ENCODE results near the gene AUTS2. TPM values are rescaled to one million over a fixed set of nuclear protein-coding genes. Genes with fewer than 3 reads are reported as not detected.

Gene AUTS2
- total and polyA plus RNA-seq, 2 of the 8 experiments (the other 6 are each of a cell fraction or from before 2014, with no cell fraction given) = 25.9 to 101 TPM

DNA sequence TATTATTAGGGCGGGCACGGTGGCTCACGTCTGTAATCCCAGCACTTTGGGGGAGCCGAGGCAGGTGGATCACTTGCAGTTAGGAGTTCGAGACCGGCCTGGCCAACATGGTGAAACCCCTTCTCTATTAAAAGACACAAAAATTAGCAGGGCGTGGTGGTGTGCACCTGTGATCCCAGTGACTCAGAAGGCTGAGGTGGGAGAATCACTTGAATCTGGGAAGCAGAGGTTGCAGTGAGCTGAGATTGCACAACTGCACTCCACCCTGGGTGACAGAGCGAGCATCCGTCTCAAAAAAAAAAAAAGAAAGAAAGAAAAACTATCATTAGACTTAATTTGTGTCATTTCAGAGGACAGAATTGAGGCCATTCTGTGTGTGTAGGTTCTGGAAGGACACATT, 780.9 kb downstream of the AUTS2 start:
- Histone ChIP-seq H3K9me3 (ENCODE audit: insufficient read depth in 2 of 2, low read depth in 1 of 2, low read length in 1 of 2) (0 out of 4 replicates have a peak, but pooled peaks cover 0 to 2% of the 10 kb centered on the region in 2 experiments), H2AK5ac (ENCODE audit: low read depth, low read length) (no peak overlapping the region), H3K18ac (ENCODE audit: extremely low read depth, low read length) (no peak overlapping the region), H3K56ac (replicated peaks; ENCODE audit: insufficient read length, low read depth, low read length) (no peak overlapping the region), H4K91ac (replicated peaks; ENCODE audit: insufficient read length, low read length) (no peak overlapping the region), H2BK5ac (ENCODE audit: low read depth, low read length) (no peak overlapping the region), H2BK15ac (ENCODE audit: low read length) (no peak overlapping the region), H4K8ac (ENCODE audit: extremely low read depth, insufficient read depth, low read length) (no peak overlapping the region), H3K79me2 (ENCODE audit: control insufficient read depth in 1 of 2, insufficient read depth in 2 of 2, low read length in 2 of 2) (no peaks in the 10 kb centered on the region), H3K4me2 (ENCODE audit: insufficient read depth in 1 of 2, low read depth in 2 of 2, low read length in 2 of 2) (no peak overlapping the region), H3K79me1 (ENCODE audit: low read depth, low read length) (no peaks in the 10 kb centered on the region), H3K23me2 (ENCODE audit: low read depth, low read length) (no peaks in the 10 kb centered on the region), H3K4me3 (ENCODE audit: extremely low read depth in 1 of 4, insufficient read depth in 2 of 4, low read depth in 3 of 4, low read length in 4 of 4) (no peak overlapping the region), H4K5ac (ENCODE audit: insufficient read length, low read depth, low read length) (no peak overlapping the region), H3K27me3 (replicated peaks in 1 of 4; ENCODE audit: control insufficient read depth in 3 of 4, extremely low read depth in 1 of 4, insufficient read depth in 3 of 4, low read length in 3 of 4) (no peaks in the 10 kb centered on the region), H2BK20ac (ENCODE audit: low read length) (no peak overlapping the region), H3K23ac (ENCODE audit: insufficient read length) (no peak overlapping the region), H3K9ac (replicated peaks in 1 of 4; ENCODE audit: extremely low read depth in 1 of 4, low read depth in 3 of 4, low read length in 3 of 4) (no peak overlapping the region), H3K27ac (ENCODE audit: low read depth, low read length) (no peak overlapping the region), H2BK12ac (ENCODE audit: low read depth, low read length) (no peak overlapping the region), H3K4me1 (replicated peaks in 1 of 4; ENCODE audit: control insufficient read depth in 3 of 4, insufficient read depth in 4 of 4, low read length in 3 of 4) (no peaks in the 10 kb centered on the region), H4K20me1 (replicated peaks in 1 of 2; ENCODE audit: control insufficient read depth in 1 of 2, insufficient read depth in 2 of 2, low read length in 2 of 2) (no peaks in the 10 kb centered on the region), H3K4ac (replicated peaks; ENCODE audit: insufficient read length, low read depth, low read length) (no peak overlapping the region), H3K36me3 (ENCODE audit: control insufficient read depth in 2 of 4, insufficient read depth in 4 of 4, low read length in 3 of 4) (no peaks in the 10 kb centered on the region), H3K14ac (ENCODE audit: insufficient read length) (no peak overlapping the region), H2AFZ (ENCODE audit: low read length) (no peak overlapping the region), H2BK120ac (replicated peaks; ENCODE audit: low read depth, low read length) (no peak overlapping the region)
- CTCF ChIA-PET (ENCODE audit: partially characterized antibody) = interaction anchor here (1.0 kb wide), 1 partner anchor 38 kb away, joined by 3 read pairs; no protein-coding TSS in a partner anchor
- POLR2A ChIA-PET (ENCODE audit: partially characterized antibody) = no interaction called here
- FAIRE-seq (no peak), DNase-seq (ENCODE audit: low read depth in 1 of 2, low spot score in 2 of 2) (no peak)
- WGBS, 2 experiments (ENCODE audit: extremely low coverage in 1 of 2, insufficient coverage in 1 of 2, insufficient read length in 1 of 2, insufficient replicate concordance in 2 of 2, low coverage in 1 of 2, low lambda C conversion rate in 2 of 2, missing lambda C conversion rate in 1 of 2) = 96% methylated on average over 9 of the region's 9 CpGs; no CpG with 5 or more reads in 1 of the 2 experiments
- no peak for TF ChIP-seq CHD2 (IDR thresholded peaks at IDR 0.05; ENCODE audit: low read length)
- TF ChIP-seq CEBPB (IDR thresholded peaks at IDR 0.05; ENCODE audit: low read depth, low read length) = peak; percentile 13; the same call in 1 of the 2 replicates
